A549 (cell line): ENCODE data around the gene PIGV. TPM values are rescaled to one million over a fixed set of nuclear protein-coding genes. Genes with fewer than 3 reads are reported as not detected.
A peak's percentile ranks its signal among the peaks of the same experiment; 100 is the strongest.

ENCODE experiments used
- ATAC-seq, 2 experiments: fragments of 200-7000 bp in 1 of 2; fragments of >200 bp in 1 of 2; cut with Nextera tagmentation in 1 of 2; cut with Tn5 transposase in 1 of 2; 3 replicates each; pipeline versions ENCODE4 v1.8.0 to v1.9.1; 2018 to 2020; ENCODE audit warnings: mild to moderate bottlenecking in 1 of 2, moderate library complexity in 1 of 2
- CTCF ChIA-PET: fragments of 300-600 bp; sonication (Branson Sonifier 250); formaldehyde crosslinking; extraction: SDS; loops from one replicate; lab custom pipeline; 2021; ENCODE audit warnings: antibody characterized with exemption, inconsistent platforms; lab: Yijun Ruan, JAX
- POLR2A ChIA-PET: fragments of 350-600 bp; formaldehyde crosslinking; extraction: SDS; loops from one replicate; lab custom pipeline; 2021; ENCODE audit warnings: antibody characterized with exemption, inconsistent platforms; lab: Yijun Ruan, JAX
- DNase-seq, 2 experiments: peaks; one replicate each; pipeline versions ENCODE4 v3.0.0 to v3.0.0-alpha.2; 2011 to 2016; ENCODE audit warnings: low read depth in 1 of 2, low spot score in 1 of 2
- FAIRE-seq: peaks from 2 replicates; lab custom pipeline; 2011; peaks lifted over from hg19 to GRCh38; lab: Jason Lieb, UNC
- H3K27ac ChIP-seq, 2 experiments: fragments of >200 bp; sonication (Bioruptor Twin); formaldehyde crosslinking; 3 replicates each; pipeline ENCODE4 v1.5.1; 2016 to 2017
- H3K4me1 ChIP-seq: fragments of >200 bp; sonication (Bioruptor Twin); formaldehyde crosslinking; 3 replicates; pipeline ENCODE4 v1.6.1; 2016
- H3K4me2 ChIP-seq: fragments of >200 bp; sonication (Bioruptor Twin); formaldehyde crosslinking; 3 replicates; pipeline ENCODE4 v1.6.1; 2016
- H3K4me3 ChIP-seq: fragments of >200 bp; sonication (Bioruptor Twin); formaldehyde crosslinking; 3 replicates; pipeline ENCODE4 v1.5.1; 2016
- H3K9me3 ChIP-seq: fragments of >200 bp; sonication (Bioruptor Twin); formaldehyde crosslinking; 3 replicates; pipeline ENCODE4 v1.6.1; 2016
- ATOH8 ChIP-seq: fragments of 250-450 bp; sonication (Bioruptor Pico); IDR thresholded peaks from 2 replicates; pipeline ENCODE4 v1.5.0; 2020; ENCODE audit warnings: low read depth, mild to moderate bottlenecking, moderate library complexity
- BCL3 ChIP-seq: fragments of >200 bp; sonication (Bioruptor Twin); formaldehyde crosslinking; IDR thresholded peaks from 3 replicates; pipeline ENCODE4 v1.6.1; 2016
- CBX2 ChIP-seq: fragments of 200-600 bp; sonication (generic); IDR thresholded peaks from 2 replicates; pipeline ENCODE4 v1.6.1; 2016; ENCODE audit warnings: low read depth, mild to moderate bottlenecking, borderline replicate concordance
- CBX8 ChIP-seq: fragments of 200-600 bp; sonication (generic); IDR thresholded peaks from 2 replicates; pipeline ENCODE4 v1.6.1; 2016
- CHD2 ChIP-seq: fragments of 150-350 bp; IDR thresholded peaks from 2 replicates; pipeline ENCODE4 v1.6.1; 2014; ENCODE audit warnings: low read length; ENCODE audit not compliant: partially characterized antibody
- E2F6 ChIP-seq: IDR thresholded peaks from 2 replicates; pipeline ENCODE4 v1.6.1; 2012; ENCODE audit warnings: low read depth, borderline replicate concordance
- ELK1 ChIP-seq: fragments of 150-350 bp; IDR thresholded peaks from 2 replicates; pipeline ENCODE4 v1.6.1; 2014; ENCODE audit warnings: low read depth, mild to moderate bottlenecking, low read length
- ESRRA ChIP-seq: fragments of 150-350 bp; IDR thresholded peaks from 2 replicates; pipeline ENCODE4 v1.6.1; 2014; ENCODE audit warnings: mild to moderate bottlenecking, low read length, borderline replicate concordance
- FOSB ChIP-seq: fragments of 250-450 bp; sonication (Bioruptor Pico); IDR thresholded peaks from 2 replicates; pipeline ENCODE4 v1.5.0; 2020; ENCODE audit warnings: mild to moderate bottlenecking, moderate library complexity
- FOSL2 ChIP-seq, 2 experiments: fragments of 450-650 bp in 1 of 2; fragments of >200 bp in 1 of 2; sonication (Bioruptor Twin) in 1 of 2; formaldehyde crosslinking; IDR thresholded peaks; 2 replicates each; pipeline versions ENCODE4 v1.5.0 to v1.6.1; 2016 to 2020; ENCODE audit warnings: mild to moderate bottlenecking in 1 of 2, moderate library complexity in 1 of 2
- FOXS1 ChIP-seq: fragments of 250-450 bp; sonication (Bioruptor Pico); IDR thresholded peaks from 2 replicates; pipeline ENCODE4 v1.5.0; 2020; ENCODE audit warnings: mild to moderate bottlenecking, moderate library complexity
- GATA3 ChIP-seq: IDR thresholded peaks from 2 replicates; pipeline ENCODE4 v1.6.1; 2012; ENCODE audit warnings: borderline replicate concordance
- HDAC2 ChIP-seq: fragments of 200-600 bp; sonication (generic); IDR thresholded peaks from 2 replicates; pipeline ENCODE4 v1.6.1; 2016
- HOXB13 ChIP-seq: fragments of 250-450 bp; sonication (Bioruptor Pico); IDR thresholded peaks from 2 replicates; pipeline ENCODE4 v1.5.0; 2020; ENCODE audit warnings: low read depth, mild to moderate bottlenecking, moderate library complexity
- HOXB5 ChIP-seq: fragments of 250-450 bp; sonication (Bioruptor Pico); IDR thresholded peaks from 2 replicates; pipeline ENCODE4 v1.5.0; 2020; ENCODE audit warnings: mild to moderate bottlenecking, moderate library complexity
- JUN ChIP-seq, 2 experiments: fragments of >200 bp; sonication (Bioruptor Twin); formaldehyde crosslinking; IDR thresholded peaks; 2 replicates in 1 of 2; 3 replicates in 1 of 2; pipeline ENCODE4 v1.6.1; 2016 to 2017
- JUNB ChIP-seq: fragments of >200 bp; sonication (Bioruptor Twin); formaldehyde crosslinking; IDR thresholded peaks from 2 replicates; pipeline ENCODE4 v1.6.1; 2016
- KDM1A ChIP-seq: fragments of 200-600 bp; sonication (generic); IDR thresholded peaks from 2 replicates; pipeline ENCODE4 v1.6.1; 2016; ENCODE audit warnings: low read depth, mild to moderate bottlenecking
- KDM5A ChIP-seq: fragments of 200-600 bp; sonication (generic); IDR thresholded peaks from 2 replicates; pipeline ENCODE4 v1.6.1; 2016; ENCODE audit warnings: antibody characterized with exemption, mild to moderate bottlenecking
- MAFK ChIP-seq: fragments of 450-650 bp; IDR thresholded peaks from 2 replicates; pipeline ENCODE4 v1.6.1; 2014; ENCODE audit not compliant: partially characterized antibody
- MAX ChIP-seq: IDR thresholded peaks from 2 replicates; pipeline ENCODE4 v1.6.1; 2012
- MAZ ChIP-seq: fragments of 150-350 bp; IDR thresholded peaks from 2 replicates; pipeline ENCODE4 v1.6.1; 2014; ENCODE audit warnings: antibody characterized with exemption, low read depth, low read length, borderline replicate concordance
- MYC ChIP-seq: IDR thresholded peaks from 2 replicates; pipeline ENCODE4 v1.6.1; 2012; ENCODE audit warnings: mild to moderate bottlenecking, inconsistent platforms, low read length, improper control_type of control experiment, borderline replicate concordance
- PBX3 ChIP-seq: IDR thresholded peaks from 2 replicates; pipeline ENCODE4 v1.6.1; 2012
- PHF8 ChIP-seq: fragments of 200-600 bp; sonication (generic); IDR thresholded peaks from 2 replicates; pipeline ENCODE4 v1.6.1; 2016; ENCODE audit warnings: low read depth, mild to moderate bottlenecking, antibody characterized with exemption, moderate library complexity, borderline replicate concordance
- POLR2A ChIP-seq: IDR thresholded peaks from 2 replicates; pipeline ENCODE4 v1.6.1; 2012; ENCODE audit warnings: mild to moderate bottlenecking, low read length
- SREBF2 ChIP-seq: fragments of 450-650 bp; IDR thresholded peaks from 2 replicates; pipeline ENCODE4 v1.6.1; 2014; ENCODE audit warnings: mild to moderate bottlenecking, moderate library complexity
- ZC3H11A ChIP-seq: fragments of 450-650 bp; IDR thresholded peaks from 2 replicates; pipeline ENCODE4 v1.6.1; 2014; ENCODE audit warnings: antibody characterized with exemption, mild to moderate bottlenecking
- ZFP36 ChIP-seq: fragments of 450-650 bp; IDR thresholded peaks from 2 replicates; pipeline ENCODE4 v1.6.1; 2014; ENCODE audit warnings: borderline replicate concordance; ENCODE audit not compliant: partially characterized antibody
- ZNF302 ChIP-seq: fragments of 250-450 bp; sonication (Bioruptor Pico); IDR thresholded peaks from 2 replicates; pipeline ENCODE4 v1.9.0; 2021; ENCODE audit warnings: inconsistent platforms, mild to moderate bottlenecking, moderate library complexity
- WGBS: methylation state at CpG from one replicate; pipeline ENCODE4 v1.1.6; 2017; ENCODE audit errors: missing lambda C conversion rate; 5-methylcytosine and 5-hydroxymethylcytosine counted together
- polyA minus RNA-seq: library from RNA; depleted of rRNA, polyadenylated mRNA; stranded (reverse); fragments of >200 nt; gene quantifications from 2 replicates; pipeline ENCODE4 v1.2.3, GENCODE V29; 2011; rRNA and poly(A)+ RNA removed
- polyA plus RNA-seq, 4 experiments: library from polyadenylated mRNA; depleted of rRNA in 3 of 4; stranded (reverse); fragments of >200 nt; fragmentation: RNase III in 1 of 4; extraction: RNeasy Plus Mini Kit Qiagen cat#74134 plus additional on column Dnase treatment in 1 of 4; gene quantifications; 2 replicates in 3 of 4; 3 replicates in 1 of 4; pipeline ENCODE4 v1.2.3, GENCODE V29; 2011 to 2017

The PIGV gene
- polyA plus RNA-seq (2011; rRNA removed) (16.2 and 21.7 TPM in 2 replicates), polyA plus RNA-seq (2017; fragmentation: RNase III; extraction: RNeasy Plus Mini Kit Qiagen cat#74134 plus additional on column Dnase treatment) (6.1 to 7.0 TPM (median 6.6 TPM) in 3 replicates), polyA minus RNA-seq (23.4 and 30.7 TPM in 2 replicates)
- 4.3 and 7.3 TPM in 2 replicates for polyA plus RNA-seq (2012; cell fraction: cytosol; rRNA removed)
- 6.0 and 7.6 TPM in 2 replicates for polyA plus RNA-seq (2012; cell fraction: nucleus; rRNA removed)

GRCh38 chr1:26787706-26788514, at the start of gene PIGV:
PIGV (plus strand) TSS chr1:26787950; CDS start chr1:26790816, 2,866 bp downstream.
- FAIRE-seq (no peak), DNase-seq (peak; percentile 76 to 78), ATAC-seq (peak; percentile 87 to 88)
- peak within 1 kb of the TSS; percentile 84 to 100 for H3K27ac ChIP-seq
- peak within 1 kb of the TSS; percentile 98 for H3K4me2 ChIP-seq
- POLR2A ChIA-PET: interaction anchor here (0.6 to 3.8 kb wide), 10 partner anchors 77 to 316 kb away, joined by 3 to 28 read pairs (median 4); partner anchors contain the start of gene HMGN2
- peaks cover 43% of the 10 kb centered on the region for H3K4me1 ChIP-seq
- CTCF ChIA-PET: interaction anchor here (0.6 to 6.2 kb wide), 33 partner anchors 9 to 258 kb away, joined by 3 to 215 read pairs (median 6); no protein-coding TSS in a partner anchor
- TF ChIP-seq E2F6: peak; percentile 78; the same call in 1 of the 2 replicates
- TF ChIP-seq CHD2: no peak
- no peak for TF ChIP-seq KDM5A
- no peak for TF ChIP-seq HDAC2
- TF ChIP-seq FOSB (CRISPR knock-in tag): no peak
- TF ChIP-seq HOXB5 (CRISPR knock-in tag): no peak
- TF ChIP-seq KDM1A: no peak
- TF ChIP-seq POLR2A: peak; percentile 57
- TF ChIP-seq MAFK: no peak
- TF ChIP-seq HOXB13 (CRISPR knock-in tag): no peak
- TF ChIP-seq ZC3H11A: no peak
- TF ChIP-seq MAX: peak; percentile 61
- TF ChIP-seq ZNF302: no peak
- TF ChIP-seq PHF8: peak; percentile 53
- no peak for TF ChIP-seq MYC
- TF ChIP-seq JUNB: no peak
- TF ChIP-seq PBX3: no peak
- no peak for TF ChIP-seq CBX8
- TF ChIP-seq JUN (IDR thresholded peaks at IDR 0.05): peak; percentile 28 to 78; a peak in 3 of 5 replicates
- TF ChIP-seq GATA3: no peak
- TF ChIP-seq FOXS1 (CRISPR knock-in tag): no peak
- TF ChIP-seq MAZ: no peak
- no peak for TF ChIP-seq ELK1
- TF ChIP-seq SREBF2: no peak
- peak; percentile 34; the same call in 1 of the 3 replicates for TF ChIP-seq BCL3
- TF ChIP-seq FOSL2 (IDR thresholded peaks at IDR 0.05): no peak
- no peak for TF ChIP-seq FOSL2 (CRISPR knock-in tag; IDR thresholded peaks at IDR 0.05)
- TF ChIP-seq CBX2: no peak
- no peak for TF ChIP-seq ATOH8 (CRISPR knock-in tag)
- no peak for TF ChIP-seq ZFP36
- TF ChIP-seq ESRRA: no peak
- TF ChIP-seq, all 56 proteins: peak for 6
- Histone ChIP-seq H3K9me3 (no peaks in the 10 kb centered on the region), H3K4me3 (peak within 1 kb of the TSS; percentile 68)
- 3% methylated on average over 6 of the region's 63 CpGs for WGBS
